Prostate gland (tissue), 2 donors: ENCODE data around the gene CNTNAP2. TPM values are rescaled to one million over a fixed set of nuclear protein-coding genes. Genes with fewer than 3 reads are reported as not detected.

ENCODE experiments used
- DNase-seq: peaks from one replicate; pipeline ENCODE4 v3.0.0-alpha.2; 2019; ENCODE audit warnings: low spot score
- H3K27ac ChIP-seq, 2 donors: fragments of 200-600 bp; sonication (generic); 2 replicates each; pipeline ENCODE4 v1.5.1; 2017 to 2019
- H3K27me3 ChIP-seq: fragments of 200-600 bp; sonication (generic); replicated peaks from 2 replicates; pipeline ENCODE4 v1.5.1; 2019; ENCODE audit not compliant: insufficient read depth
- H3K36me3 ChIP-seq, 2 donors: fragments of 200-600 bp; sonication (generic); 1 replicate in 1 of 2; 2 replicates in 1 of 2; pipeline versions ENCODE4 v1.5.1 to v1.8.1; 2017 to 2019
- H3K4me1 ChIP-seq: fragments of 200-600 bp; sonication (generic); replicated peaks from 2 replicates; pipeline ENCODE4 v1.5.1; 2019
- H3K4me3 ChIP-seq, 2 donors: fragments of 200-600 bp; sonication (generic); 2 replicates each; pipeline ENCODE4 v1.5.1; 2017 to 2019
- H3K9me3 ChIP-seq: fragments of 200-600 bp; sonication (generic); 2 replicates; pipeline ENCODE4 v1.5.1; 2017
- POLR2A ChIP-seq: fragments of 450-650 bp; IDR thresholded peaks from one replicate; pipeline ENCODE4 v1.6.1; 2016; ENCODE audit warnings: antibody characterized with exemption, mild to moderate bottlenecking
- POLR2AphosphoS5 ChIP-seq: sonication (generic); formaldehyde crosslinking; IDR thresholded peaks from one replicate; pipeline ENCODE4 v1.6.1; 2017; ENCODE audit warnings: antibody characterized with exemption
- WGBS: methylation state at CpG from one replicate; pipeline ENCODE4 v1.1.5; 2018; 5-methylcytosine and 5-hydroxymethylcytosine counted together
- intact Hi-C: fragments of 100-400 bp; cut with DNase I; formaldehyde crosslinking; loops from one replicate; pipeline ENCODE4 v1.14.2; 2022
- total RNA-seq, 2 donors: library from RNA; depleted of rRNA; stranded (reverse); fragments of >200 nt; gene quantifications; one replicate each; pipeline ENCODE4 v1.1.0, GENCODE V29; 2016
- TF ChIP-seq, protein P1 (sequence below), 4 experiments: fragments of 200-600 bp in 2 of 4; fragments of 450-650 bp in 2 of 4; sonication (generic) in 2 of 4; IDR thresholded peaks; 1 replicate in 3 of 4; 2 replicates in 1 of 4; pipeline ENCODE4 v1.5.1; 2016 to 2019; ENCODE audit warnings: antibody characterized with exemption in 4 of 4, mild to moderate bottlenecking in 2 of 4, moderate library complexity in 2 of 4

Gene CNTNAP2
- total RNA-seq, 2 donors from 2014 or later, result 10.6 to 43.7 TPM

- no peak overlapping the region for H3K27ac ChIP-seq
- no peaks in the 10 kb centered on the region for H3K27me3 ChIP-seq
- 7% methylated on average over 1 of the region's 1 CpG for WGBS
- H3K4me3 ChIP-seq, result no peak overlapping the region
- no peaks in the 10 kb centered on the region for H3K36me3 ChIP-seq
- H3K9me3 ChIP-seq, result no peaks in the 10 kb centered on the region
- DNase-seq, result no peak
- intact Hi-C loops, result no loop called here
- TF ChIP-seq, protein P1, sequence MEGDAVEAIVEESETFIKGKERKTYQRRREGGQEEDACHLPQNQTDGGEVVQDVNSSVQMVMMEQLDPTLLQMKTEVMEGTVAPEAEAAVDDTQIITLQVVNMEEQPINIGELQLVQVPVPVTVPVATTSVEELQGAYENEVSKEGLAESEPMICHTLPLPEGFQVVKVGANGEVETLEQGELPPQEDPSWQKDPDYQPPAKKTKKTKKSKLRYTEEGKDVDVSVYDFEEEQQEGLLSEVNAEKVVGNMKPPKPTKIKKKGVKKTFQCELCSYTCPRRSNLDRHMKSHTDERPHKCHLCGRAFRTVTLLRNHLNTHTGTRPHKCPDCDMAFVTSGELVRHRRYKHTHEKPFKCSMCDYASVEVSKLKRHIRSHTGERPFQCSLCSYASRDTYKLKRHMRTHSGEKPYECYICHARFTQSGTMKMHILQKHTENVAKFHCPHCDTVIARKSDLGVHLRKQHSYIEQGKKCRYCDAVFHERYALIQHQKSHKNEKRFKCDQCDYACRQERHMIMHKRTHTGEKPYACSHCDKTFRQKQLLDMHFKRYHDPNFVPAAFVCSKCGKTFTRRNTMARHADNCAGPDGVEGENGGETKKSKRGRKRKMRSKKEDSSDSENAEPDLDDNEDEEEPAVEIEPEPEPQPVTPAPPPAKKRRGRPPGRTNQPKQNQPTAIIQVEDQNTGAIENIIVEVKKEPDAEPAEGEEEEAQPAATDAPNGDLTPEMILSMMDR (IDR thresholded peaks at IDR 0.05), result no peak
- TF ChIP-seq POLR2A, result no peak
- TF ChIP-seq POLR2AphosphoS5, result no peak
- H3K4me1 ChIP-seq, result no peaks in the 10 kb centered on the region
These were observed 917.0 kb downstream of the CNTNAP2 start for GRCh38 chr7:147033641-147034040.

- DNase-seq, result no peak
- WGBS, result 92% methylated on average over 2 of the region's 2 CpGs
- Histone ChIP-seq H3K27ac (no peak overlapping the region), H3K4me3 (no peak overlapping the region), H3K9me3 (no peaks in the 10 kb centered on the region), H3K27me3 (no peaks in the 10 kb centered on the region), H3K4me1 (no peaks in the 10 kb centered on the region), H3K36me3 (no peaks in the 10 kb centered on the region)
- intact Hi-C loops, result no loop called here
- TF ChIP-seq POLR2AphosphoS5 (no peak), POLR2A (no peak)
- TF ChIP-seq, protein P1 (IDR thresholded peaks at IDR 0.05), result no peak
These were observed 924.8 kb downstream of the CNTNAP2 start for GRCh38 chr7:147041438-147041837.

DNA sequence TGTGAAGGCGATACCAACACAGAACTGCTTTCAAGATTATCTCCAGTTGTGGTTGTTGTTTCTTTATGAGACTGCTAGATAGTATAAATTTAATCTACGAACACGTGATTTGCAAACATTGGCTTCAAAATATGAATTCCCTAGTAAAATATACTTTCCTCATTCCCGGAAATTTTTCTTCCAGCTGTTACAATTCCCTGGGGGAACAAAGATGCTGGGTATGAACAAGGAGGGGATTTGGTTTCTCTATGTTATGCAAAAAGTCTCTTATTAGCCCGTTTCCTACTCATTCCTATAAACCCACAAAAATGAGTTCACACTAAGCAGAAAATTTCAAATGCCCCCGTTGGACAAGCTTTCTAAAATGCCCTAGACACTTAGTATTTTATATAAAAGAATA, 928.3 kb downstream of the CNTNAP2 start:
- Histone ChIP-seq H3K27ac (no peak overlapping the region), H3K9me3 (no peaks in the 10 kb centered on the region), H3K4me3 (no peak overlapping the region), H3K4me1 (no peaks in the 10 kb centered on the region), H3K27me3 (no peaks in the 10 kb centered on the region), H3K36me3 (no peaks in the 10 kb centered on the region)
- no peak for TF ChIP-seq POLR2AphosphoS5
- intact Hi-C loops, result no loop called here
- 70% methylated on average over 6 of the region's 6 CpGs for WGBS
- no peak for DNase-seq

GRCh38 chr7:147047696-147048095, 931.1 kb downstream of the CNTNAP2 start:
- no peaks in the 10 kb centered on the region for H3K4me1 ChIP-seq
- DNase-seq, result no peak
- no peak overlapping the region for H3K4me3 ChIP-seq
- no peak overlapping the region for H3K27ac ChIP-seq
- no peaks in the 10 kb centered on the region for H3K9me3 ChIP-seq
- no peaks in the 10 kb centered on the region for H3K36me3 ChIP-seq
- intact Hi-C loops, result no loop called here
- WGBS, result 87% methylated on average over 2 of the region's 2 CpGs
- TF ChIP-seq, protein P1 (IDR thresholded peaks at IDR 0.05), result no peak
- TF ChIP-seq POLR2AphosphoS5, result no peak
- no peak for TF ChIP-seq POLR2A
- no peaks in the 10 kb centered on the region for H3K27me3 ChIP-seq

DNA sequence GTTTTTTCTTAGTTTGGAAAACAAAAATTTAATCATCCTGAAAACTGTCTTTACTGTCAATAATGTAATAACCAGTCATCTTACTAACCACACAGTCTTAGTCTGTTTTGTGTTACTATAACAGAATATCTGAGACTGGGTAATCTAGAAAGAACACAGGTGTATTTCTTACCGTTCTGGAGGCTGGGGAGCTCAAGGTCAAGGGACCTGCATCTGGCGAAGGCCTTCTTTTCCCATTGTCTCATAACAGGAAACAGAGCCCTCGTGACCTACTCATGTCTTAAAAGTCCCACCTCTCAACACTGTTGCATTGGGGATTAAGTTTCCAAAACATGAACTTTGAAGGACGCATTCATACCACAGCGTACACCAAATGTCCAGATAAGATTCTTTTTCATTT, 932.3 kb downstream of the CNTNAP2 start:
- Histone ChIP-seq H3K27me3 (no peaks in the 10 kb centered on the region), H3K4me1 (no peaks in the 10 kb centered on the region), H3K36me3 (no peaks in the 10 kb centered on the region), H3K4me3 (no peak overlapping the region), H3K9me3 (no peaks in the 10 kb centered on the region), H3K27ac (no peak overlapping the region)
- DNase-seq, result no peak
- intact Hi-C loops, result no loop called here
- TF ChIP-seq POLR2AphosphoS5 (no peak), POLR2A (no peak)
- TF ChIP-seq, protein P1 (IDR thresholded peaks at IDR 0.05), result no peak
- 87% methylated on average over 5 of the region's 5 CpGs for WGBS
